BLaER1 treated with 17β-estradiol and CSF1 and Interleukin-3, amounts not matched to agents 10 nM and 100 nM (cell line): Measurements from ENCODE around the gene USP6NL.

Source experiments
- H3K27ac ChIP-seq, 11 experiments: shearing (Covaris generic); formaldehyde crosslinking; 2 replicates each; pipeline ENCODE4 v1.8.1; 2022
- H3K27me3 ChIP-seq, 11 experiments: shearing (Covaris generic); formaldehyde crosslinking; 2 replicates each; pipeline ENCODE4 v1.8.1; 2022
- H3K36me3 ChIP-seq, 11 experiments: shearing (Covaris generic); formaldehyde crosslinking; 2 replicates each; pipeline ENCODE4 v1.8.1; 2022
- H3K4me1 ChIP-seq, 10 experiments: shearing (Covaris generic); formaldehyde crosslinking; 2 replicates each; pipeline ENCODE4 v1.8.1; 2022
- H3K4me2 ChIP-seq, 11 experiments: shearing (Covaris generic); formaldehyde crosslinking; 2 replicates each; pipeline ENCODE4 v1.8.1; 2022
- H3K4me3 ChIP-seq, 10 experiments: shearing (Covaris generic); formaldehyde crosslinking; 2 replicates each; pipeline ENCODE4 v1.8.1; 2022
- H3K9ac ChIP-seq, 11 experiments: shearing (Covaris generic); formaldehyde crosslinking; 2 replicates each; pipeline ENCODE4 v1.8.1; 2022
- H3K9me3 ChIP-seq, 11 experiments: shearing (Covaris generic); formaldehyde crosslinking; replicated peaks in 1 of 11; 2 replicates each; pipeline ENCODE4 v1.8.1; 2022
- H4K20me1 ChIP-seq, 11 experiments: shearing (Covaris generic); formaldehyde crosslinking; 2 replicates each; pipeline ENCODE4 v1.8.1; 2022
- Cebpa-rat ChIP-seq, 11 experiments: shearing (Covaris generic); IDR thresholded peaks; 2 replicates each; pipeline ENCODE4 v1.8.1; 2022

USP6NL gene

GRCh38 chr10:11425676-11426075 lies 185.8 kb downstream of the USP6NL start:
- Histone ChIP-seq H3K27me3 (no peaks in the 10 kb centered on the region), H3K27ac (0 out of 22 replicates have a peak overlapping the region, but pooled peaks of 2 of the 11 experiments have one; percentile 7 to 22), H3K4me3 (no peak overlapping the region), H4K20me1 (no peaks in the 10 kb centered on the region), H3K4me1 (peaks cover 0 to 14% (median 8%) of the 10 kb centered on the region in 10 experiments; a peak in 12 of 20 replicates), H3K9ac (no peak overlapping the region), H3K9me3 (peaks cover 18 to 51% (median 32%) of the 10 kb centered on the region in 11 experiments; a peak in 21 of 22 replicates), H3K4me2 (peak overlapping the region in 6 of 11 experiments; percentile 1 to 24 (median 8); a peak in 3 of 22 replicates), H3K36me3 (no peaks in the 10 kb centered on the region; a peak in 1 of 22 replicates)
- no peak for TF ChIP-seq Cebpa-rat (IDR thresholded peaks at IDR 0.05)

GRCh38 chr10:11425296-11425610 lies 186.2 kb downstream of the USP6NL start:
- peak overlapping the region in 2 of 11 experiments; percentile 1 to 22; a peak in 2 of 22 replicates for H3K27ac ChIP-seq
- no peak overlapping the region for H3K4me3 ChIP-seq
- no peak overlapping the region for H3K9ac ChIP-seq
- H3K4me1 ChIP-seq, result peaks cover 0 to 14% (median 8%) of the 10 kb centered on the region in 10 experiments; a peak in 12 of 20 replicates
- H3K9me3 ChIP-seq, result peaks cover 19 to 53% (median 32%) of the 10 kb centered on the region in 11 experiments; a peak in 21 of 22 replicates
- no peak for TF ChIP-seq Cebpa-rat (IDR thresholded peaks at IDR 0.05)
- no peaks in the 10 kb centered on the region; a peak in 1 of 22 replicates for H3K36me3 ChIP-seq
- no peaks in the 10 kb centered on the region for H3K27me3 ChIP-seq
- H4K20me1 ChIP-seq, result no peaks in the 10 kb centered on the region
- peak overlapping the region in 7 of 11 experiments; percentile 1 to 24 (median 7); a peak in 6 of 22 replicates for H3K4me2 ChIP-seq

GRCh38 chr10:11424456-11425295 lies 186.8 kb downstream of the USP6NL start:
- H3K4me2 ChIP-seq, result peak overlapping the region in 7 of 11 experiments; percentile 1 to 24 (median 7); a peak in 5 of 22 replicates
- no peaks in the 10 kb centered on the region for H3K27me3 ChIP-seq
- H3K27ac ChIP-seq, result peak overlapping the region in 2 of 11 experiments; percentile 1 to 22; a peak in 1 of 22 replicates
- H3K4me3 ChIP-seq, result no peak overlapping the region
- H4K20me1 ChIP-seq, result no peaks in the 10 kb centered on the region
- TF ChIP-seq Cebpa-rat (IDR thresholded peaks at IDR 0.05), result no peak
- H3K36me3 ChIP-seq, result no peaks in the 10 kb centered on the region; a peak in 1 of 22 replicates
- no peak overlapping the region for H3K9ac ChIP-seq
- H3K9me3 ChIP-seq, result peaks cover 25 to 55% (median 38%) of the 10 kb centered on the region in 11 experiments; a peak in 21 of 22 replicates
- peaks cover 0 to 14% (median 8%) of the 10 kb centered on the region in 10 experiments; a peak in 12 of 20 replicates for H3K4me1 ChIP-seq

GRCh38 chr10:11416974-11417373 lies 194.5 kb downstream of the USP6NL start:
- Histone ChIP-seq H3K9me3 (peaks cover 29 to 51% (median 39%) of the 10 kb centered on the region in 11 experiments), H3K4me3 (no peak overlapping the region), H3K27ac (no peak overlapping the region), H3K36me3 (no peaks in the 10 kb centered on the region), H3K9ac (no peak overlapping the region), H3K27me3 (no peaks in the 10 kb centered on the region), H3K4me2 (no peak overlapping the region), H3K4me1 (peaks cover 0 to 14% (median 6%) of the 10 kb centered on the region in 10 experiments; a peak in 6 of 20 replicates), H4K20me1 (no peaks in the 10 kb centered on the region)
- TF ChIP-seq Cebpa-rat (IDR thresholded peaks at IDR 0.05), result no peak

GRCh38 chr10:11415095-11415494 lies 196.4 kb downstream of the USP6NL start:
- H3K9me3 ChIP-seq, result peaks cover 23 to 38% (median 29%) of the 10 kb centered on the region in 11 experiments
- no peak overlapping the region for H3K9ac ChIP-seq
- H4K20me1 ChIP-seq, result no peaks in the 10 kb centered on the region
- peaks cover 0 to 17% (median 6%) of the 10 kb centered on the region in 10 experiments; a peak in 10 of 20 replicates for H3K4me1 ChIP-seq
- no peaks in the 10 kb centered on the region for H3K36me3 ChIP-seq
- H3K4me3 ChIP-seq, result no peak overlapping the region
- no peaks in the 10 kb centered on the region for H3K27me3 ChIP-seq
- no peak for TF ChIP-seq Cebpa-rat (IDR thresholded peaks at IDR 0.05)
- no peak overlapping the region for H3K27ac ChIP-seq
- peak overlapping the region in 2 of 11 experiments; percentile 17 to 24; a peak in 2 of 22 replicates for H3K4me2 ChIP-seq

GRCh38 chr10:11414314-11415038 lies 197.0 kb downstream of the USP6NL start:
- no peak overlapping the region for H3K9ac ChIP-seq
- H3K4me1 ChIP-seq, result peaks cover 0 to 22% (median 8%) of the 10 kb centered on the region in 10 experiments; a peak in 12 of 20 replicates
- H3K4me2 ChIP-seq, result peak overlapping the region in 3 of 11 experiments; percentile 15 to 24 (median 17); a peak in 5 of 22 replicates
- H3K9me3 ChIP-seq, result peaks cover 16 to 32% (median 28%) of the 10 kb centered on the region in 11 experiments
- H3K36me3 ChIP-seq, result no peaks in the 10 kb centered on the region
- H4K20me1 ChIP-seq, result no peaks in the 10 kb centered on the region
- no peak overlapping the region for H3K4me3 ChIP-seq
- H3K27me3 ChIP-seq, result no peaks in the 10 kb centered on the region
- H3K27ac ChIP-seq, result no peak overlapping the region
- TF ChIP-seq Cebpa-rat (IDR thresholded peaks at IDR 0.05), result no peak

- no peaks in the 10 kb centered on the region for H3K27me3 ChIP-seq
- H3K9me3 ChIP-seq, result peaks cover 21 to 29% (median 26%) of the 10 kb centered on the region in 11 experiments
- H3K9ac ChIP-seq, result no peak overlapping the region
- H3K4me3 ChIP-seq, result no peak overlapping the region
- no peak overlapping the region for H3K27ac ChIP-seq
- H3K4me2 ChIP-seq, result no peak overlapping the region
- TF ChIP-seq Cebpa-rat (IDR thresholded peaks at IDR 0.05), result no peak
- peaks cover 0 to 42% (median 27%) of the 10 kb centered on the region in 10 experiments; a peak in 16 of 20 replicates for H3K4me1 ChIP-seq
- no peaks in the 10 kb centered on the region for H4K20me1 ChIP-seq
- H3K36me3 ChIP-seq, result no peaks in the 10 kb centered on the region
Observed at GRCh38 chr10:11411926-11412545, 199.4 kb downstream of the USP6NL start.

GRCh38 chr10:11409357-11409756 lies 202.1 kb downstream of the USP6NL start:
- H3K9me3 ChIP-seq, result peaks cover 29 to 48% (median 38%) of the 10 kb centered on the region in 11 experiments
- H4K20me1 ChIP-seq, result no peaks in the 10 kb centered on the region

More at GRCh38 chr10:11409357-11409756, 202.1 kb downstream of the USP6NL start:
- Histone ChIP-seq H3K9ac (no peak overlapping the region), H3K4me3 (no peak overlapping the region), H3K36me3 (no peaks in the 10 kb centered on the region), H3K4me1 (peaks cover 9 to 48% (median 41%) of the 10 kb centered on the region in 10 experiments; a peak in 19 of 20 replicates), H3K27me3 (no peaks in the 10 kb centered on the region), H3K27ac (no peak overlapping the region), H3K4me2 (peak overlapping the region in 8 of 11 experiments; percentile 13 to 61 (median 48); a peak in 10 of 22 replicates)
- no peak for TF ChIP-seq Cebpa-rat (IDR thresholded peaks at IDR 0.05)
